ENCODE measurements around the gene ASB6. TPM values are rescaled to one million over a fixed set of nuclear protein-coding genes. Genes with fewer than 3 reads are reported as not detected.

ASB6 gene
- total RNA-seq, 1 experiment from 2014 or later = 21.0 TPM

DNA sequence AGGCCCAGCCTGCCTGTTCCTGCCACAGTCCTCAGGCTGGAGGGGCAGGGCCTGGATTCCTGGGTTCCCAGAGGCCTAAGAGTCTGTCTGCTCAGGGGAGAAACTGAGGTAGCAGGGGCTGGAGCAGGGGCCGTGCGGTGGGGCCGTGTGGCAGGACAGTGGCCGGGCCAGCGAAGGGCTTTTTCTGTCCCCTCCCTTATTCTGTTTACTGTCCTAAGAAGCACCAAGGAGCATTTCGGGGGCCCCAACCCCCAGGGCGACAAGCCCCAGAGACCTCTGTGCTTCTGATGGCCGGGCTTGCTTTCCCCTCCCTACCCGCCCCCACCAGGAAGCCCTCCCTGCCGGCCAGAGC is 6.8 kb upstream of the ASB6 start:
- Histone ChIP-seq H4K91ac (ENCODE audit: insufficient read length, low read depth, low read length) (no peak overlapping the region), H3K9ac (ENCODE audit: extremely low read depth, insufficient read length, low read length) (no peak overlapping the region), H2BK5ac (ENCODE audit: insufficient read length, low read length) (no peak overlapping the region), H3K27me3 (ENCODE audit: insufficient read depth, low read length) (no peaks in the 10 kb centered on the region), H3K9me3 (ENCODE audit: control insufficient read depth, low read depth, low read length) (no peaks in the 10 kb centered on the region), H4K5ac (ENCODE audit: insufficient read length, low read depth, low read length) (no peak overlapping the region), H2BK12ac (ENCODE audit: insufficient read length, low read depth, low read length) (no peak overlapping the region), H2BK15ac (ENCODE audit: low read depth, low read length) (no peak overlapping the region), H4K20me1 (ENCODE audit: control insufficient read depth, insufficient read depth, insufficient read length) (no peaks in the 10 kb centered on the region), H3K56ac (ENCODE audit: insufficient read length, low read depth, low read length) (no peak overlapping the region), H3K4me1 (ENCODE audit: insufficient read depth, low read length) (no peaks in the 10 kb centered on the region), H3K79me1 (ENCODE audit: insufficient read depth, low read depth, low read length, poor library complexity, severe bottlenecking) (no peaks in the 10 kb centered on the region), H4K8ac (replicated peaks; ENCODE audit: insufficient read length, low read depth, low read length) (no peak overlapping the region), H2BK120ac (ENCODE audit: low read depth, low read length, poor library complexity, severe bottlenecking) (no peak overlapping the region), H3K27ac (ENCODE audit: insufficient read length, low read depth, low read length) (no peak overlapping the region), H3K4ac (ENCODE audit: low read depth, low read length) (no peak overlapping the region), H3K79me2 (ENCODE audit: insufficient read depth, low read length) (no peaks in the 10 kb centered on the region), H3K23me2 (ENCODE audit: insufficient read length, low read depth, low read length, poor library complexity, severe bottlenecking) (no peaks in the 10 kb centered on the region), H3T11ph (ENCODE audit: low read length) (no peak overlapping the region), H3K23ac (ENCODE audit: insufficient read length, low read depth, low read length) (no peak overlapping the region), H3K14ac (ENCODE audit: insufficient read depth, low read length) (no peak overlapping the region), H2AFZ (ENCODE audit: low read length) (no peak overlapping the region), H3K18ac (ENCODE audit: insufficient read length, low read depth, low read length) (no peak overlapping the region), H2AK5ac (ENCODE audit: insufficient read length, low read length) (no peak overlapping the region), H3K4me2 (ENCODE audit: insufficient read depth, insufficient read length, low read length) (no peak overlapping the region), H2BK20ac (ENCODE audit: low read depth, low read length, poor library complexity, severe bottlenecking) (no peak overlapping the region)
- Mint-ChIP-seq H3K4me1 (peaks cover 0 to under 1% of the 10 kb centered on the region in 2 experiments; a peak in 1 of 4 replicates), H3K9me3 (no peaks in the 10 kb centered on the region; a peak in 1 of 5 replicates), H3K27ac (no peak overlapping the region), H3K36me3 (ENCODE audit: insufficient read depth in 1 of 3, low read depth in 3 of 3) (no peaks in the 10 kb centered on the region), H3K4me3 (no peak overlapping the region), H3K27me3 (ENCODE audit: low read depth) (peaks cover 2% of the 10 kb centered on the region; the same call in 1 of the 2 replicates)
- whole genome bisulfite sequencing (ENCODE audit: extremely low coverage, insufficient read length, low lambda C conversion rate) = no CpG with 5 or more reads among the region's 10 CpGs
- no peak for TF ChIP-seq CTCF (conservative IDR thresholded peaks at IDR 0.05)
- no peak for DNase-seq

Measured in H9 (cell line).